Measurements from ENCODE around the gene COL6A5.
"Not testable (repeated sequence)": the region's sequence is repeated elsewhere in the genome, so short reads cannot be mapped to it uniquely, and the experiment has no call there.

Gene COL6A5

DNA sequence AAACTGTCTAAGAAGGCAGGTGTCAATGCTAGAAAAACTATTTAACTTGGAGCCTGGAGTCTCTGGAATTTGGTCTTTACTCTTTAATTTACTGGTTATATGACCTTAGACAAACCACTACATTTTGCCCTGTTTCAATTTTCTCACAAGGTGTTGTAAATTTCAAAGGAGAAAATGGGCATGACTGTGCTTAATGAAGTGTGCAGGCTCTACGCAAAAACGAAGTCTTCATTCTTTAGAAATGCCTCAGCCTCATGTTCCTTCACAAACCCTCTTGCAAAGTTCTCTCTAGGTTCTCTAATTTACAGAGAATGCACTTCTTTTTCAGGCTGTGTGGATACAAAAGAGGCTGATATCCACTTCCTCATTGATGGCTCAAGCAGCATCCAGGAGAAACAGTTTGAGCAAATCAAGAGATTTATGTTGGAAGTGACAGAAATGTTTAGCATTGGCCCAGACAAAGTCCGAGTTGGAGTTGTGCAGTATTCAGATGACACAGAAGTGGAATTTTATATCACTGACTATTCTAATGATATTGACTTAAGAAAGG lies 39.1 kb downstream of the COL6A5 start:
- DNase-seq (ENCODE audit: low spot score) = no peak

DNA sequence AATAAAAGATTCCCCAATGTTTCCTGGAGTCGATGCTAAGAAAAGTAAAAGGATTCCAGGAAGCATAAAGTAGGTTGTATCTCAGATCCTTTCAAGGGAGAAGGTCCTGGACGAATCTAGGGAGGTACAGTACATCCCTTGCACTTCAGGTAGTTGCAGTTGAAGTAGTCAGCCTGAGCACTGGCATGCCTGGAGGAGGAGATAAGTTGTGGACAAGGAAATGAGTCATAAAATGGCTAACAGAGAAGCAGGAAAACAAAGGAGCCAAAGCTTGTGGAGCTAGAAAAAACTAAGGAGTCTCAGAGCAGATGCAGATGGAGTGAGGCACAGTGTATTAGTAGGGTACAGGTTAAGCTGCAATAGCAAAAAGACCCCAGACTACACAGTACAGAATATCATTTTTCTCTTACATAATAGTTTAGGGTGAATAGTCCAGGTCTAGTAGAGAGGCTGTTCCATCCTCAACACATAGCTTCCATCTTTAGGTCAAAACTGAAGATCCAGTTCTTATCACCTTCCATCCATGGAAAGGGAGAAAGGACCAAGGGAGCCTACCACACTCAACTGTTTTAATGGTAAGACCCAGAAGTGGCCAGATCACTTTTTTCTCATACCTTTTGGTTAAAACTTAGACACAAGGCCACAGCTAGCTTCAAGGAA lies 41.3 kb downstream of the COL6A5 start:
- DNase-seq (ENCODE audit: low spot score) = no peak

GRCh38 chr3:130389743-130390478 lies 44.4 kb downstream of the COL6A5 start:
- no peak for DNase-seq (ENCODE audit: low spot score)

GRCh38 chr3:130392266-130392665 lies 46.8 kb downstream of the COL6A5 start:
- no peak for DNase-seq (ENCODE audit: low spot score)

- no peak for DNase-seq (ENCODE audit: low spot score)
Observed at GRCh38 chr3:130393594-130393993, 48.1 kb downstream of the COL6A5 start.

GRCh38 chr3:130395331-130395730 lies 49.9 kb downstream of the COL6A5 start:
- DNase-seq (ENCODE audit: low spot score) = no peak

- no peak for DNase-seq (ENCODE audit: low spot score)
Observed at GRCh38 chr3:130395916-130396315, 50.4 kb downstream of the COL6A5 start.

- DNase-seq (ENCODE audit: low spot score) = no peak
Observed at GRCh38 chr3:130404401-130404800, 58.9 kb downstream of the COL6A5 start.

- DNase-seq (ENCODE audit: low spot score) = peak; percentile 76
Observed at GRCh38 chr3:130405956-130406355, 60.5 kb downstream of the COL6A5 start.

DNA sequence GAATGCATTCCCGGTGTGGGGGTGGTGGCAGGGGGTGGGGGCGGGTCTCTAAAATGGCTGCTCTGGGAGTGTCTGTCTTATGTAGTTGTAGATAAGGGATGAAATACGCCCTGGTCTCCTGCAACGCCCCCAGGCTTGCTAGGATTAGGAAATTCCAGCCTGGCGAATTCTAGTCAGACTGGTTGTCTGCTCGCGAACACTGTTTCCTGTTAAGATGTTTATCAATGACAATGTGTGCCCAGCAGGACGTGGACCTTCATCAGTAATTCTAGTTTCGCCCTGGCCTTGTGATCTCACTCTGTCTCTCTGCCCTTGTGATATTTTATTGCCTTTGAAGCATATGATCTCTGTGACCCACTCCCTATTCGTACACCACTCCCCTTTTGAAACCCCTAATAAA lies 62.8 kb downstream of the COL6A5 start:
- peak; percentile 30 for DNase-seq (ENCODE audit: low spot score)

GRCh38 chr3:130411320-130411719 lies 65.8 kb downstream of the COL6A5 start:
- no peak for DNase-seq (ENCODE audit: low spot score)

DNA sequence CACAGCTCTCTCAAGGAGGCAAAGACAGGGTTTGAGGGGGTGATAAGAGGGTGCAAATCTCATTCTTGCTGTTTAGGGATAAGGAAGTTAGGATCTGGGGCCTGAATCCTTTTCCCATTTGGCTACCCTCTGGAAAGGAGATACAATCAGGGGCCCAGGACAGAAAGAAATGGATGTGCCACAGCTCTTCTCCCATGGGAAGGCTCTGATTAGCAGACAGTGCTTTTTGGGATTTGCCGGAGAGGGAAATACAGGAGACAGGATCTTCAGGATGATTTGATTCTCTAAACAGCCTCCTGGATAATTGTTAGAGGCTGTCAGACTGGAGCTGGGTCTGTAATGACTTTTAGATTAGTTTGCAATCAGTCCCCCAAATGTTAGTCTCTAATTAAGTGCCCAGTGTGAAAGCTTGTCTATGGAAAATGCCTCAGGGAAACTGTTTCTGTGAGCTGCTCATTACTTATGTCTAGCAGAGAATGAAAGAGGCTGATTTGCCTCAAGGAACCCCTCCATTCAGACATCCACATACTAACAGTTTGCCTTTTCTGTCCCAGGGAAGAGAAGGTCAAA lies 67.6 kb downstream of the COL6A5 start:
- DNase-seq (ENCODE audit: low spot score) = peak; percentile 62

DNA sequence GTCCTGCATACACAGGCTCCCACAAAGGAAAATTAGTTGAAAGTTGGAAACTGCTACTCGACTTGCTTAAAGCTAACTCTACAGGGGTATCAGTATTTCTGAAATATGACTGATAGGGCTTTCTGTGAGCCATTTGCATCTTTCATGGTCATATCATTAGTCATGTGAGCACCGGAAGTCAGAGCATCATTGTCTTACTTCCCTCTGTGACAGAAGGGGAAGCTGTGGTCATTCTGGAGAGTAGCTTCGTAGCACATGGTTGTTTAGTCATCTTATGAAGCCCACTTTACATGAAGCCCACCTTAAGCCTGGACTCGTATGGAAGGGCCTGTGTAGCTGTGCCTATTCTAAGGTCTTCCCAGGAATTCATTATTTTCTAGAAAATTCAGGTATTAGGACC lies 69.0 kb downstream of the COL6A5 start:
- DNase-seq (ENCODE audit: low spot score) = no peak

DNA sequence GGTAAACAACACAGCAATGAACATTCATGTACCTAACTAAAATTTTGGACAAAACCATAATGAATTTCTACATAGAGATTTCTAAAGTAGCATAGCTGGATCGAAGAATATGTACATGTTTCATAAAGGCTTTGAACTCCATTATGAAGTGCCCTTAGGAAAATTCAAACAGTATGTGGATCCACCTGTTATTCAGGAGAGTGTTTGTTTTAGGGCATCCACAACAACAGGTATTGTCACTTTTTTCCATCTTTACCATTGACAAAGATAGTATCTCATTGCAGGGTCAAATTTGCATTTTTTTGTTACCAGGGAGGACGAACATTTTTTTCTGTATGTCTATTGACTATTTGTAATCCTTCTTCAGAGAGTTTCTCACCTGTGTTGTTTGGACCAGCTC lies 75.0 kb downstream of the COL6A5 start:
- no peak for DNase-seq (ENCODE audit: low spot score)

- no peak for DNase-seq (ENCODE audit: low spot score)
Observed at GRCh38 chr3:130423064-130423463, 77.6 kb downstream of the COL6A5 start.

GRCh38 chr3:130424837-130425236 lies 79.4 kb downstream of the COL6A5 start:
- no peak for DNase-seq (ENCODE audit: low spot score)

GRCh38 chr3:130425484-130425883 lies 80.0 kb downstream of the COL6A5 start:
- DNase-seq (ENCODE audit: low spot score) = no peak

- DNase-seq (ENCODE audit: low spot score) = no peak
Observed at GRCh38 chr3:130426206-130426605, 80.7 kb downstream of the COL6A5 start.

DNA sequence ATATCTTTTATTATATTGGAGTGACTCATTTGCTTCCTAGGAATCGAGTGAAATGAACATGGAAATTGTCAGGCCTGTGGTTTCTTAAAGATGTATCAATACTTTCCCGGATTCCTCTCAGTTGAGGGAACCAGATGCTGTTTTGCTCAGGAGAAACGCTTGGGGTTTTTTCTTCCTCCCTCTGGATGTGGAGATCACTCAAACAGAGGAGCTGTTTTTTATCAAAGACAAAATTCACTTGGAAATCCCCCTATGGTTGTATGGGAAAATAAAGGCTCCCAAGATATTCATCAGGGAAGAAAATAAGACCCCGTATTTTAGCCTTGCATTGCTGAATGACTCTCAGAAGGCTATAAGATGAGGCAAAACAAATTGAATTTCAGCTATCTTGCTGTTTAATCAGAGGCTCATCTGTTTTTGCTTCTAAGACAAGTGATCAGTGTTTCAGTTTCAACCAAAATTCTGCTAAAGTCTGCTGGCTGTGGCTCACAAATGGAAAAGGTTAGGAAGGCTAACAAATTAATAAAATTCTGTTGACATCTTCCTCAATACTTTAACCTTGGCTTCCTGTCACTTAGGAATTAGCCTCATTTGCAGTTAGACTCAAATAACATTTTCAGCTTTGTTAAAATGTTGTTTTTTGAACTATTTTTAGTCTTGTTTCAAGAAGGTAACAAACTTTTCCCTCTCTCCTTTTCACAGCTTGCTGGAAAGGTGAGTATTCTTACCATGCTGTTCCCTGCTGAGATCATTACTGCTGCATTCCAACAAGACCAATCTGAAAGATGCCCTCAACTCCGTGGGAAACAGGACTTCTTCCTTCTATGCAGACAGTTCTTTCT lies 83.6 kb downstream of the COL6A5 start:
- DNase-seq (ENCODE audit: low spot score) = peak; percentile 84

DNA sequence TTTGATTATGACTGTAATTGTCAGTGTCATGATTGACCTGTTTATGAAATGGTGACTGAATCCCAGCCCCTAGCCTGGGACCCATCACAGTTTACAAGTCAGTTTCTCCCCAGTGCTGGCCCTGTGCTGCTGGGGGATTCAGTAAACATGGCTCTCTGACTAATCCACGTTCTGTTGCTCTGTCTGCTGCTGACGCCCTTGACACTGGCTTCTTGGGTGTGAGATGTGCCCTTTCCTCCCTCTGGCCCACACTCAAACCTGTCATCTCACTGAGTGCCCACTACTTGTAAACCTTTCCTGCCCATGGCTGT lies 84.2 kb downstream of the COL6A5 start:
- DNase-seq (ENCODE audit: low spot score) = peak; percentile 71

- no peak for DNase-seq (ENCODE audit: low spot score)
Observed at GRCh38 chr3:130430266-130430665, 84.8 kb downstream of the COL6A5 start.

DNA sequence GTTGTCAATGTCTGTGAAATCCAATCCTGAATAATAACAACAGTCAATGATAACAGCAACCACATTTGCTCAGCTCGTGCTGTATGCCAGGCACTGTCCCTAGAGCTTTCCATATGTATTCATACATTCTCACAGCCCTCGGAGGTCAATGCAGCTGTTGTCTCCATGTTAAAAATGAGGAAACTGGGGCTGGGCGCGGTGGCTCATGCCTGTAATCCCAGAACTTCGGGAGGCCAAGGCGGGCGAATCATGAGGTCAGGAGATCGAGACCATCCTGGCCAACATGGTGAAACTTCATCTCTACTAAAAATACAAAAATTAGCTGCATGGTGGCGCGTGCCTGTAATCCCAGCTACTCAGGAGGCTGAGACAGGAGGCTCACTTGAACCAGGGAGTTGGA lies 86.6 kb downstream of the COL6A5 start:
- not testable (repeated sequence) for DNase-seq (ENCODE audit: low spot score)
